MM.1S (cell line): Measurements from ENCODE around the gene OVCA2.

ENCODE experiments used
- DNase-seq: peaks from one replicate; pipeline ENCODE4 v3.0.0-alpha.2; 2015
- H2AFZ ChIP-seq: fragments of 300-600 bp; sonication (generic); 2 replicates; pipeline ENCODE4 v1.6.0; 2016; ENCODE audit warnings: antibody characterized with exemption, low read length
- H3F3A ChIP-seq: fragments of 300-600 bp; sonication (generic); 2 replicates; pipeline ENCODE4 v1.6.1; 2016; ENCODE audit warnings: mild to moderate bottlenecking, antibody characterized with exemption, low read length, moderate library complexity, mixed read lengths; ENCODE audit not compliant: insufficient read depth
- H3K27ac ChIP-seq: fragments of 300-600 bp; sonication (generic); 2 replicates; pipeline ENCODE4 v1.5.1; 2016; ENCODE audit warnings: mild to moderate bottlenecking, low read length
- H3K27me3 ChIP-seq: fragments of 300-600 bp; sonication (generic); replicated peaks from 2 replicates; pipeline ENCODE4 v1.6.0; 2016; ENCODE audit warnings: low read length; ENCODE audit not compliant: insufficient read depth
- H3K36me3 ChIP-seq: fragments of 300-600 bp; sonication (generic); replicated peaks from 2 replicates; pipeline ENCODE4 v1.6.1; 2016; ENCODE audit warnings: mild to moderate bottlenecking, low read length, mixed read lengths; ENCODE audit not compliant: insufficient read depth
- H3K4me1 ChIP-seq: fragments of 300-600 bp; sonication (generic); 2 replicates; pipeline ENCODE4 v1.6.1; 2016; ENCODE audit warnings: low read length, mixed read lengths
- H3K4me2 ChIP-seq: fragments of 300-600 bp; sonication (generic); 2 replicates; pipeline ENCODE4 v1.6.0; 2016; ENCODE audit warnings: low read depth, low read length
- H3K4me3 ChIP-seq: fragments of 300-600 bp; sonication (generic); 2 replicates; pipeline ENCODE4 v1.5.1; 2016; ENCODE audit warnings: low read length, mixed read lengths
- H3K79me2 ChIP-seq: fragments of 300-600 bp; sonication (generic); 2 replicates; pipeline ENCODE4 v1.6.1; 2016; ENCODE audit warnings: mixed run types, low read length, mixed read lengths
- H3K9ac ChIP-seq: fragments of 300-600 bp; sonication (generic); 2 replicates; pipeline ENCODE4 v1.6.1; 2016; ENCODE audit warnings: low read length, mixed read lengths
- H3K9me2 ChIP-seq: fragments of 300-600 bp; sonication (generic); replicated peaks from 2 replicates; pipeline ENCODE4 v1.6.1; 2016; ENCODE audit warnings: mild to moderate bottlenecking, low read length, mixed read lengths; ENCODE audit not compliant: insufficient read depth
- H3K9me3 ChIP-seq: fragments of 300-600 bp; sonication (generic); replicated peaks from 2 replicates; pipeline ENCODE4 v1.6.1; 2016; ENCODE audit warnings: mild to moderate bottlenecking, low read length, mixed read lengths; ENCODE audit not compliant: insufficient read depth
- H4K20me1 ChIP-seq: fragments of 300-600 bp; sonication (generic); 2 replicates; pipeline ENCODE4 v1.6.1; 2016; ENCODE audit warnings: mild to moderate bottlenecking, low read length, moderate library complexity, mixed read lengths; ENCODE audit not compliant: insufficient read depth
- EZH2 ChIP-seq: fragments of 300-600 bp; sonication (generic); optimal IDR thresholded peaks from 2 replicates; pipeline ENCODE3; 2017; ENCODE audit warnings: low read depth, mild to moderate bottlenecking, antibody characterized with exemption, low read length, mixed read lengths
- EZH2phosphoT487 ChIP-seq: fragments of 300-600 bp; sonication (generic); IDR thresholded peaks from 2 replicates; pipeline ENCODE4 v1.6.1; 2018; ENCODE audit warnings: antibody characterized with exemption, low read length
- TF ChIP-seq, protein P1 (sequence below): fragments of 300-600 bp; sonication (generic); IDR thresholded peaks from 2 replicates; pipeline ENCODE4 v1.5.1; 2016; ENCODE audit warnings: antibody characterized with exemption, low read length, mixed read lengths

OVCA2 gene

DNA sequence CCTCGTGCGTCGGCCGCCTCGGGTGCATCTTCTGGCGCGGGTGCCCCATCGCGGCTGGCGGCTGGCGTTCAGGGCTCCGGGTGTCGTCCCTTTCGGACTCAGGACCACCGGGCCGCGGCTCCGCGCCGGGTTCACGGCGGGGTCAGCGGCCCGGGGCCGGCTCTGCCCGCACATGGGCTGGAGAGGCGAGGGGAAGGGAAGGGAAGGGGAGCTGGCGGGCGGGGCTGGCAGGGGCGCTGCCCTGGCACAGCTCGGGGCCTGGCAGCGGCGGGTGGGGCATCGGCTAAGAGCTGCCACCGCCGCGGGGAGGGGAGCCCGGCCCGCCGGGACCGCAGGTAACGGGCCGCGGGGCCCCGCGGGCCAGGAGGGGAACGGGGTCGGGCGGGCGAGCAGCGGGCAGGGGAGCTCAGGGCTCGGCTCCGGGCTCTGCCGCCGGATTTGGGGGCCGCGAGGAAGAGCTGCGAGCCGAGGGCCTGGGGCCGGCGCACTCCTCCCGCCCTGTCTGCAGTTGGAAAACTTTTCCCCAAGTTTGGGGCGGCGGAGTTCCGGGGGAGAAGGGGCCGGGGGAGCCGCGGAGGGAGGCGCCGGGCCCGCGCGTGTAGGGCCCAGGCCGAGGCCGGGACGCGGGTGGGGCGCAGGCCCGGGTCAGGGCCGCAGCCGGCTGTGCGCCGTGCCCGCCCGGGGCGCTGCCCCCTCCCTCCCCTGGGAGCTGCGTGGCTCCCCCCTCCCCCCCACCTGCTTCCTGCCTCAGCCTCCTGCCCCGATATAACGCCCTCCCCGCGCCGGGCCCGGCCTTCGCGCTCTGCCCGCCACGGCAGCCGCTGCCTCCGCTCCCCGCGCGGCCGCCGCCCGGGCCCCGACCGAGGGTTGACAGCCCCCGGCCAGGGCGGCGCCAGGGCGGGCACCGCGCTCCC is 13.7 kb downstream of the OVCA2 start:
- Histone ChIP-seq H3K36me3 (no peaks in the 10 kb centered on the region), H2AFZ (peak overlapping the region; percentile 43), H3F3A (peaks cover 18% of the 10 kb centered on the region; the same call in 1 of the 2 replicates), H4K20me1 (no peaks in the 10 kb centered on the region), H3K27me3 (peaks cover 33% of the 10 kb centered on the region), H3K9ac (0 out of 2 replicates have a peak overlapping the region, but pooled peaks have one; percentile 10), H3K4me2 (peak overlapping the region; percentile 99), H3K4me1 (peaks cover 8% of the 10 kb centered on the region), H3K4me3 (peak overlapping the region; percentile 70), H3K9me3 (no peaks in the 10 kb centered on the region), H3K9me2 (no peaks in the 10 kb centered on the region), H3K79me2 (no peaks in the 10 kb centered on the region), H3K27ac (no peak overlapping the region)
- no peak for DNase-seq
- TF ChIP-seq, protein P1, sequence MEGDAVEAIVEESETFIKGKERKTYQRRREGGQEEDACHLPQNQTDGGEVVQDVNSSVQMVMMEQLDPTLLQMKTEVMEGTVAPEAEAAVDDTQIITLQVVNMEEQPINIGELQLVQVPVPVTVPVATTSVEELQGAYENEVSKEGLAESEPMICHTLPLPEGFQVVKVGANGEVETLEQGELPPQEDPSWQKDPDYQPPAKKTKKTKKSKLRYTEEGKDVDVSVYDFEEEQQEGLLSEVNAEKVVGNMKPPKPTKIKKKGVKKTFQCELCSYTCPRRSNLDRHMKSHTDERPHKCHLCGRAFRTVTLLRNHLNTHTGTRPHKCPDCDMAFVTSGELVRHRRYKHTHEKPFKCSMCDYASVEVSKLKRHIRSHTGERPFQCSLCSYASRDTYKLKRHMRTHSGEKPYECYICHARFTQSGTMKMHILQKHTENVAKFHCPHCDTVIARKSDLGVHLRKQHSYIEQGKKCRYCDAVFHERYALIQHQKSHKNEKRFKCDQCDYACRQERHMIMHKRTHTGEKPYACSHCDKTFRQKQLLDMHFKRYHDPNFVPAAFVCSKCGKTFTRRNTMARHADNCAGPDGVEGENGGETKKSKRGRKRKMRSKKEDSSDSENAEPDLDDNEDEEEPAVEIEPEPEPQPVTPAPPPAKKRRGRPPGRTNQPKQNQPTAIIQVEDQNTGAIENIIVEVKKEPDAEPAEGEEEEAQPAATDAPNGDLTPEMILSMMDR, result no peak
- TF ChIP-seq EZH2phosphoT487, result no peak
- TF ChIP-seq EZH2, result no peak

DNA sequence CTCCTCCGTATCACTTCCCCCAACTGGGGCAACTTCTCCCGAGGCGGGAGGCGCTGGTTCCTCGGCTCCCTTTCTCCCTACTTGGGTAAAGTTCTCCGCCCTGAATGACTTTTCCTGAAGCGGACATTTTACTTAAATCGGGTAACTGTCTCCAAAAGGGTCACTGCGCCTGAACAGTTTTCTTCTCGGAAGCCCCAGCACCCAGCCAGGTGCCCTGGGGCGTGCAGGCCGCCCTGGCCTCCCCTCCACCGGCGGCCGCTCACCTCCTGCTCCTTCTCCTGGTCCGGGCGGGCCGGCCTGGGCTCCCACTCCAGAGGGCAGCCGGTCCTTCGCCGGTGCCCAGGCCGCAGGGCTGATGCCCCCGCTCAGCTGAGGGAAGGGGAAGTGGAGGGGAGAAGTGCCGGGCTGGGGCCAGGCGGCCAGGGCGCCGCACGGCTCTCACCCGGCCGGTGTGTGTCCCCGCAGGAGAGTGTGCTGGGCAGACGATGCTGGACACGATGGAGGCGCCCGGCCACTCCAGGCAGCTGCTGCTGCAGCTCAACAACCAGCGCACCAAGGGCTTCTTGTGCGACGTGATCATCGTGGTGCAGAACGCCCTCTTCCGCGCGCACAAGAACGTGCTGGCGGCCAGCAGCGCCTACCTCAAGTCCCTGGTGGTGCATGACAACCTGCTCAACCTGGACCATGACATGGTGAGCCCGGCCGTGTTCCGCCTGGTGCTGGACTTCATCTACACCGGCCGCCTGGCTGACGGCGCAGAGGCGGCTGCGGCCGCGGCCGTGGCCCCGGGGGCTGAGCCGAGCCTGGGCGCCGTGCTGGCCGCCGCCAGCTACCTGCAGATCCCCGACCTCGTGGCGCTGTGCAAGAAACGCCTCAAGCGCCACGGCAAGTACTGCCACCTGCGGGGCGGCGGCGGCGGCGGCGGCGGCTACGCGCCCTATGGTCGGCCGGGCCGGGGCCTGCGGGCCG is 14.7 kb downstream of the OVCA2 start:
- Histone ChIP-seq H3K4me2 (no peak overlapping the region), H2AFZ (no peak overlapping the region), H3K4me1 (peaks cover 8% of the 10 kb centered on the region), H3K79me2 (no peaks in the 10 kb centered on the region), H3K4me3 (no peak overlapping the region), H3F3A (peaks cover 16% of the 10 kb centered on the region; the same call in 1 of the 2 replicates), H3K36me3 (no peaks in the 10 kb centered on the region), H3K27me3 (peaks cover 24% of the 10 kb centered on the region), H3K9me2 (no peaks in the 10 kb centered on the region), H3K27ac (no peak overlapping the region), H4K20me1 (no peaks in the 10 kb centered on the region), H3K9ac (no peak overlapping the region), H3K9me3 (no peaks in the 10 kb centered on the region)
- no peak for DNase-seq
- TF ChIP-seq EZH2phosphoT487, result no peak
- TF ChIP-seq, protein P1, result no peak
- TF ChIP-seq EZH2, result no peak

DNA sequence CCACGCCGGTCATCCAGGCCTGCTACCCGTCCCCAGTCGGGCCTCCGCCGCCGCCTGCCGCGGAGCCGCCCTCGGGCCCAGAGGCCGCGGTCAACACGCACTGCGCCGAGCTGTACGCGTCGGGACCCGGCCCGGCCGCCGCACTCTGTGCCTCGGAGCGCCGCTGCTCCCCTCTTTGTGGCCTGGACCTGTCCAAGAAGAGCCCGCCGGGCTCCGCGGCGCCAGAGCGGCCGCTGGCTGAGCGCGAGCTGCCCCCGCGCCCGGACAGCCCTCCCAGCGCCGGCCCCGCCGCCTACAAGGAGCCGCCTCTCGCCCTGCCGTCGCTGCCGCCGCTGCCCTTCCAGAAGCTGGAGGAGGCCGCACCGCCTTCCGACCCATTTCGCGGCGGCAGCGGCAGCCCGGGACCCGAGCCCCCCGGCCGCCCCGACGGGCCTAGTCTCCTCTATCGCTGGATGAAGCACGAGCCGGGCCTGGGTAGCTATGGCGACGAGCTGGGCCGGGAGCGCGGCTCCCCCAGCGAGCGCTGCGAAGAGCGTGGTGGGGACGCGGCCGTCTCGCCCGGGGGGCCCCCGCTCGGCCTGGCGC is 15.4 kb downstream of the OVCA2 start:
- H4K20me1 ChIP-seq, result no peaks in the 10 kb centered on the region
- H3K4me3 ChIP-seq, result no peak overlapping the region
- no peak overlapping the region for H2AFZ ChIP-seq
- no peaks in the 10 kb centered on the region for H3K9me3 ChIP-seq
- no peak overlapping the region for H3K9ac ChIP-seq
- H3K79me2 ChIP-seq, result no peaks in the 10 kb centered on the region
- peaks cover 12% of the 10 kb centered on the region; the same call in 1 of the 2 replicates for H3F3A ChIP-seq
- no peak overlapping the region for H3K27ac ChIP-seq
- H3K4me2 ChIP-seq, result no peak overlapping the region
- peaks cover 8% of the 10 kb centered on the region for H3K4me1 ChIP-seq
- no peak for TF ChIP-seq EZH2phosphoT487
- no peak for TF ChIP-seq EZH2
- TF ChIP-seq, protein P1, result no peak
- no peak for DNase-seq
- H3K27me3 ChIP-seq, result peaks cover 17% of the 10 kb centered on the region
- no peaks in the 10 kb centered on the region for H3K36me3 ChIP-seq
- no peaks in the 10 kb centered on the region for H3K9me2 ChIP-seq
